GM18498 (cell line): Measurements from ENCODE around the gene ZCCHC24.

Experiments
- ATAC-seq: cut with Tn5 transposase; IDR thresholded peaks from one replicate; pipeline ENCODE4 v1.9.1; 2021; ENCODE audit warnings: mild to moderate bottlenecking, moderate library complexity; ENCODE audit not compliant: unreplicated experiment

The ZCCHC24 gene

GRCh38 chr10:79473496-79474095 is 28.2 kb upstream of the ZCCHC24 start:
- no peak for ATAC-seq

DNA sequence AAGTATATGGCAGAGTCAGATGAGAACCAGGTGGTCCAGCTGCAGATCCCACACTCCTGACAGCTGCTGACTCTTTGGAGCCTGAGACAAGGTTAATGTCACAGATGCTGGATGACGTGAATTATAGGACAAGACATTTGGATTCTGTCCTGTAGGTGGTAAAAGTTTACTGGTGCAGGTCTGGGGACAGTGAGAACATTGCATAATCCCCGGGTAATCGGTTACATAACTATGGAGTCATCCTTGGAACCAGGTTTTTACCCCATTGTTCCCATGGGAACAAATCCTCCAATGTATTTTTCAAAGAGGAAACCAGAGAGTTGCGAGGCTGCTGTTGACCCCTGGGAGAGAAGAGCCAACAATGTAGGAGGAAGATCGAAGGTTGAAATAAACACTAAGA is 27.5 kb upstream of the ZCCHC24 start:
- no peak for ATAC-seq

GRCh38 chr10:79472449-79472848 is 27.0 kb upstream of the ZCCHC24 start:
- ATAC-seq = no peak

- ATAC-seq = no peak
These were observed 26.4 kb upstream of the ZCCHC24 start for GRCh38 chr10:79471776-79472175.

DNA sequence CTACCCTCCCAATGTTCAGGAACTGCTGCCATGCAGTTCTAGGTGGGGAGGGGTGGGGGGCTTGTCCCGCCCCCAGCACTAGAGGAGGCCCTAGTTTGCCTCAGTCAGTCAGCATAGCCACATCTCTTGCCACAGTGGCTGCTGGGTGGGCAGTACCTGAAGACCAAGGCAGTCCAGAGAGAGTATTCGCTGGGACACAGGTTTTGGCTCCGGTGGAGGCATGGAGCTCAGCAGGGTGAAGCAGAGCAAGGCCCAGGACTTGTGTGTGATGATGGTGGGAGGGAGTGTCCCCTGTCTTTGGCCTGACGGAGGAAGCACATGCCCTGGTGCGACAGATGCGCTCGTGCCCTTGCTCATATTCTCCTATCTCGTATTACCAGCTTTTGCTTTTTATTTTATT is 24.7 kb upstream of the ZCCHC24 start:
- ATAC-seq = no peak

- no peak for ATAC-seq
These were observed 23.6 kb upstream of the ZCCHC24 start for GRCh38 chr10:79468841-79469585.

DNA sequence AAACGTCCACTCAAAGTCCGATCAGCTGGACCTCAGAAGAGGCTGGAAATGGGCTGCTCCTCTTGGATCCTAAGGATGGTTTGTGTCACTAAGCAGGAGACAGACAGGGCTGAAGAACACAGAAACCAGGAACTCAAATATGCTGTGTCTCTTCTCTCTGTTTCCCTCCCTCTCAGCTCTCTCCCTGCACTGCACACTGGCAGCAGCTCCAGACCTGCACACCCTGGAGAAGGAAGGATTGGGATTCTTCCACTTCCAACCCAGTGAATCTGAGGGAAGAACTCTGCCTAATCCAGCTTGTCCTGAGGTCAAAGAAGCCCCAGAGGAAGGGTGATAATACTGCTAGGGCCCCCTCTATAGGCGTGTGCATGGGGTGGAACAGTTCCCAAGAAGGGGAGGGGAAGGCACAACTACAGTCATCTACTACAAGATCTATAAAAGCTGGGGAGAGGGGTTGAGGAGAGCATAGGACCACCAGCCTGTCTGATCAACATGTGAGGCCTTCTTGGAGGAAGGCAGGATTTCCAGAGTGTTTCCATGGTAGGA is 22.7 kb upstream of the ZCCHC24 start:
- ATAC-seq = no peak

- no peak for ATAC-seq
These were observed 19.9 kb upstream of the ZCCHC24 start for GRCh38 chr10:79465341-79465740.

DNA sequence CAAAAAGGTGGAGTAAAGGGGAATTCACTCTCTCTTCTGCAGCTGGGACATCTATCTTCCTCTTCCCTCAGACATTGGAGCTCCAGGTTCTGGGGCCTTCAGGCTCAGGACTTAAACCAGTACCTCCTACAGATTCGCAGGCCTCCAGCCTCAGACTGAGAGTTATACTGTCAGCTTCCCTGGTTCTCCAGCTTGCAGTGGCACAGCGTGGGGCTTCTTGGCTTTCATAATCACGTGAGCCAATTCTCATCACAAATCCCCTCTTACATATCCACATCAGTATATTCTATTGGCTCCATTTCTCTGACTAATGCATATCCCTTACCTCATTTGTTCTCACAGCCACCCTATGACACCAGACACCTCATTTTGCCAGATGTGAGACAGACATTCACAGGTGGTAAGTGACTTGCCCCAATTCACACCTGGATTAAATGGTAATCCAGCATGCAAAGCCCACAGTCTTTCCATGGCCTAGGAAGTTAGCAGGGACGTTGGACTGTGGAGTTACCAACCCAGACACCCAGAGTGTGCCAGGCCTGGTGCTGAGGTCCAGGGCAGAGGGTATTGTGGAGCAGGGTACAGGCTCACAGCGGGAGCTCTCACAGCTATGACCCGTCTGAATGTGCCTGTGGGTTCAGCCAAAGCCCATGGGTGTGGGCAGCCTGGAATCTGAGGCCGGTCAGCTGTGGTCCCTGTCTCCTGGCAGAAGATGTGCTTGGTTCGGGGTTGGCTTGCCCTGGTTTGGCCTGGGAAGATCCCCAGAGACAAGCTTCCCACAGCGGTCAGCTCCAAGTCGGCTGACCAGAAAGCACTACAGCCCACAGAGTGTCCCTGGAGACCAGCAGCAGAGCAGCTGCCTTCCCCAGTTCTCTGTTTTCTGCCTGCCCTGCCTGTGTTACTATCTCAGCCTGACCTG is 18.4 kb upstream of the ZCCHC24 start:
- no peak for ATAC-seq

GRCh38 chr10:79460687-79461086 is 15.3 kb upstream of the ZCCHC24 start:
- ATAC-seq = no peak

DNA sequence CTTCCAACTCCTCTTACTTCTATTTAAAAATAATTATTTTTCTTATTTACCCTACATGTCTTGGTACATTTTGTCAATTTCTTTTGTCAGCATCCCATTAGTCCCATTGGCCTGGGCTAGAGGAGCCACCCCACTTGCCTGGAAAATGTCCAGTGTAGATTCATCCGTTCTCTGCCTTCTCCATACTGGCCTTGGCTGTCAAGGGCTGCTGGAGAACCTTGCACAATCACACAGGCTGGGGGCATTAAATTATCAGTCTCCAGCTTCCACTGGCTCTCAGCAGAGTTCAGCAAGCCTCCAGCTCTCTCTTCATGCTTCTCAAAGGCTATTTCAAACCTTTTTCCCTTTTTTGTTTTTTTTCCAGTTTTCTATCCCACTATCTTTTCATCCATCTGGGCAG is 13.8 kb upstream of the ZCCHC24 start:
- ATAC-seq = no peak

- ATAC-seq = no peak
These were observed 13.1 kb upstream of the ZCCHC24 start for GRCh38 chr10:79458483-79458882.

GRCh38 chr10:79457256-79457785 is 11.9 kb upstream of the ZCCHC24 start:
- no peak for ATAC-seq

DNA sequence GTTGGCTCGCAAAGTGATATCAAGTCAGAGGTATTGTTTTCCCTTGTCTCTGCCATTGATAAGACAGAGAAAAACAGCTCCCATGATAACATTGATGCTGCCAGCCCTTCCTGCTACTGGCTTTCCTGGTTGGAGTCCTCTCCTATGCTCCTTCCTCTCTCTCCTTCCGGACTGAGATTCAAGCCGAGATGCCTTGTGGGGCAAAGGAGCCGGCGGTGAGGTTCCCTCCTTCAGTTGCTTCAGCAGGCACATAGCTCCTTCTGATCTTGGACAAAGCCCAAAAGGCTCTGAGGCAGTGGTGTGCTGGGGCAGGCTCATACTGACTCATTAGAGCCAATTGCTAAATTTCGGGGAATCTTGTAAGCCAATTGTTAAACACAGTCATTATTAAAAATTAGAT is 8.8 kb upstream of the ZCCHC24 start:
- ATAC-seq = no peak

- no peak for ATAC-seq
These were observed 8.0 kb upstream of the ZCCHC24 start for GRCh38 chr10:79453392-79453791.

DNA sequence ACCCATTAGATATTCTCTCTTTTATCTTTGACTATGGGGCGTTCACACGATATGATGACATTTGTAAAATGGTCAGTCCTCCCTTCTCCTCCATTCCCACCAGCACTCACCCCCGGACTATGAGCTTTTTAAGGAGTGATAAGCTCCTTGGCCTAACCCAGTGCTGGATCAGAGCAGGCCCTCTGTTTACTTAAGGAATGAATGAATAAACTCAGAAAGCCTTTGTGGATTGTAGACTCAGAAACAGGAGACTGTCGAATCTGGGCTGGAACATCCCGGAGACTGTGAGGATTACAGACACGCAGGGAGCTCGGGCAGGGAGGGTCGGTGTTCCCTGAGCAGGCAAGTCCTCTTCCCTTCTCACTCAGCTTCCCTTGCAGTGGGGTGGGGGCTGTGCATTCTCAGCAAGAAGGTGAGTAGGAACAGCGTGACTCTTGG is 6.8 kb upstream of the ZCCHC24 start:
- ATAC-seq = no peak

GRCh38 chr10:79451046-79451699 is 5.7 kb upstream of the ZCCHC24 start:
- no peak for ATAC-seq

GRCh38 chr10:79449181-79450146 is 4.0 kb upstream of the ZCCHC24 start:
- ATAC-seq = no peak

- no peak for ATAC-seq
These were observed 3.3 kb upstream of the ZCCHC24 start for GRCh38 chr10:79448732-79449049.
